ENCODE results near the gene OR6J1. TPM values are rescaled to one million over a fixed set of nuclear protein-coding genes. Genes with fewer than 3 reads are reported as not detected.

Gene OR6J1
- total and polyA plus RNA-seq, 2 of the 8 experiments (the other 6 are each of a cell fraction or from before 2014, with no cell fraction given) = not detected

DNA sequence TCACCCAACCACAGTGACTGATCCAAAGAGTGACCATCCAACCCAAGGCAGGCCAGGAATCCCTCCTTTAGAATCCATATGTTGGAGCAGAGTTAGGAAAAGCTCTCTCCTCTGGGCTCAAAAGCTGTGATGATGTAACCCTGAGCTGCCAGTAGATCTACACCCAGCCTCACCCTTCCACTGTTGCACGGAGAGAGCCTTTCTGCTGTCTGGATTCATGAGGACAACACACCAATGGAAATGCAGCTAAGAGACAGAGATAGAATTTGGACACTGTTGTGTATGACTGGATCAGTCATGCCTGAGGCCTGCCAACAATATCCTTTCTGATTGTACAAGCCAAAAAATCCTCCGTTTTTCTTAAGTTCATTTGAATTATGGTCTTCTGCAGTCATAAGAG lies 4.4 kb upstream of the OR6J1 start:
- POLR2A ChIA-PET (ENCODE audit: partially characterized antibody) = no interaction called here
- WGBS, 2 experiments (ENCODE audit: extremely low coverage in 1 of 2, insufficient coverage in 1 of 2, insufficient read length in 1 of 2, insufficient replicate concordance in 2 of 2, low coverage in 1 of 2, low lambda C conversion rate in 2 of 2, missing lambda C conversion rate in 1 of 2) = 88% methylated on average over 2 of the region's 2 CpGs; no CpG with 5 or more reads in 1 of the 2 experiments
- no peaks in the 10 kb centered on the region for H3K9me3 ChIP-seq (ENCODE audit: insufficient read depth in 2 of 2, low read depth in 1 of 2, low read length in 1 of 2)

More for the DNA sequence above, 4.4 kb upstream of the OR6J1 start:
- no peak overlapping the region for H3K9ac ChIP-seq (replicated peaks in 1 of 4; ENCODE audit: extremely low read depth in 1 of 4, low read depth in 3 of 4, low read length in 3 of 4)
- no peak overlapping the region for H3K23ac ChIP-seq (ENCODE audit: insufficient read length)
- no peak overlapping the region for H2BK20ac ChIP-seq (ENCODE audit: low read length)
- no peaks in the 10 kb centered on the region for H3K27me3 ChIP-seq (replicated peaks in 1 of 4; ENCODE audit: control insufficient read depth in 3 of 4, extremely low read depth in 1 of 4, insufficient read depth in 3 of 4, low read length in 3 of 4)
- H2AK5ac ChIP-seq (ENCODE audit: low read depth, low read length) = no peak overlapping the region
- no peaks in the 10 kb centered on the region for H3K4me1 ChIP-seq (replicated peaks in 1 of 4; ENCODE audit: control insufficient read depth in 3 of 4, insufficient read depth in 4 of 4, low read length in 3 of 4)
- no peak overlapping the region for H3K4me3 ChIP-seq (ENCODE audit: extremely low read depth in 1 of 4, insufficient read depth in 2 of 4, low read depth in 3 of 4, low read length in 4 of 4)
- FAIRE-seq (no peak), DNase-seq (ENCODE audit: low read depth in 1 of 2, low spot score in 2 of 2) (no peak)
- no peak overlapping the region for H2AFZ ChIP-seq (ENCODE audit: low read length)
- no peak overlapping the region for H4K5ac ChIP-seq (ENCODE audit: insufficient read length, low read depth, low read length)
- H3K36me3 ChIP-seq (ENCODE audit: control insufficient read depth in 2 of 4, insufficient read depth in 4 of 4, low read length in 3 of 4) = no peaks in the 10 kb centered on the region
- no peak overlapping the region for H2BK15ac ChIP-seq (ENCODE audit: low read length)
- H2BK5ac ChIP-seq (ENCODE audit: low read depth, low read length) = no peak overlapping the region
- no peak overlapping the region for H4K8ac ChIP-seq (ENCODE audit: extremely low read depth, insufficient read depth, low read length)
- H3K23me2 ChIP-seq (ENCODE audit: low read depth, low read length) = no peaks in the 10 kb centered on the region
- no peak overlapping the region for H3K56ac ChIP-seq (replicated peaks; ENCODE audit: insufficient read length, low read depth, low read length)
- H3K4ac ChIP-seq (replicated peaks; ENCODE audit: insufficient read length, low read depth, low read length) = no peak overlapping the region
- no peak overlapping the region for H3K14ac ChIP-seq (ENCODE audit: insufficient read length)
- H3K79me1 ChIP-seq (ENCODE audit: low read depth, low read length) = no peaks in the 10 kb centered on the region
- no peak overlapping the region for H2BK120ac ChIP-seq (replicated peaks; ENCODE audit: low read depth, low read length)
- no peak overlapping the region for H3K4me2 ChIP-seq (ENCODE audit: insufficient read depth in 1 of 2, low read depth in 2 of 2, low read length in 2 of 2)
- no peak overlapping the region for H3K27ac ChIP-seq (ENCODE audit: low read depth, low read length)
- H3K79me2 ChIP-seq (ENCODE audit: control insufficient read depth in 1 of 2, insufficient read depth in 2 of 2, low read length in 2 of 2) = no peaks in the 10 kb centered on the region
- no peak overlapping the region for H2BK12ac ChIP-seq (ENCODE audit: low read depth, low read length)
- H4K20me1 ChIP-seq (replicated peaks in 1 of 2; ENCODE audit: control insufficient read depth in 1 of 2, insufficient read depth in 2 of 2, low read length in 2 of 2) = no peaks in the 10 kb centered on the region
- H3K18ac ChIP-seq (ENCODE audit: extremely low read depth, low read length) = no peak overlapping the region
- no peak for TF ChIP-seq TCF12 (IDR thresholded peaks at IDR 0.05; ENCODE audit: low read depth, low read length)
- TF ChIP-seq RXRA (IDR thresholded peaks at IDR 0.05; ENCODE audit: insufficient read depth, low read depth, low read length) = no peak
- no peak for TF ChIP-seq TAF7 (optimal IDR thresholded peaks at IDR 0.05; ENCODE audit: borderline replicate concordance, low read depth, low read length)
- no peak for TF ChIP-seq GTF2F1 (IDR thresholded peaks at IDR 0.05; ENCODE audit: borderline replicate concordance, low read depth, low read length)
- no peak for TF ChIP-seq FOSL1 (IDR thresholded peaks at IDR 0.05; ENCODE audit: insufficient read depth, low read depth, low read length)
- TF ChIP-seq EZH2 (IDR thresholded peaks at IDR 0.05; ENCODE audit: low read depth, low read length, severe bottlenecking) = no peak
- TF ChIP-seq SP2 (IDR thresholded peaks at IDR 0.05; ENCODE audit: low read length) = no peak
- TF ChIP-seq SIRT6 (IDR thresholded peaks at IDR 0.05; ENCODE audit: low read length) = no peak
- no peak for TF ChIP-seq EP300 (IDR thresholded peaks at IDR 0.05; ENCODE audit: borderline replicate concordance in 1 of 2, low read depth in 2 of 2, low read length in 2 of 2)
- TF ChIP-seq SIN3A (conservative IDR thresholded peaks at IDR 0.05 in 1 of 2, IDR thresholded peaks at IDR 0.05 in 1 of 2; ENCODE audit: low read depth in 1 of 2, low read length in 2 of 2) = no peak
- no peak for TF ChIP-seq SIX5 (IDR thresholded peaks at IDR 0.05; ENCODE audit: low read depth, low read length)
- no peak for TF ChIP-seq GABPA (IDR thresholded peaks at IDR 0.05; ENCODE audit: borderline replicate concordance, insufficient read depth, low read length)
- TF ChIP-seq BACH1 (IDR thresholded peaks at IDR 0.05; ENCODE audit: low read length) = no peak
- no peak for TF ChIP-seq SRF (IDR thresholded peaks at IDR 0.05; ENCODE audit: low read depth, low read length)
- no peak overlapping the region for H4K91ac ChIP-seq (replicated peaks; ENCODE audit: insufficient read length, low read length)
- CTCF ChIA-PET (ENCODE audit: partially characterized antibody) = interaction anchor here (0.8 to 2.0 kb wide), 6 partner anchors 10 to 92 kb away, joined by 3 to 15 read pairs (median 4); no protein-coding TSS in a partner anchor
